ENCODE measurements around the gene SYNGR2.
A peak's percentile ranks its signal among the peaks of the same experiment; 100 is the strongest.

SYNGR2 gene, protein sequence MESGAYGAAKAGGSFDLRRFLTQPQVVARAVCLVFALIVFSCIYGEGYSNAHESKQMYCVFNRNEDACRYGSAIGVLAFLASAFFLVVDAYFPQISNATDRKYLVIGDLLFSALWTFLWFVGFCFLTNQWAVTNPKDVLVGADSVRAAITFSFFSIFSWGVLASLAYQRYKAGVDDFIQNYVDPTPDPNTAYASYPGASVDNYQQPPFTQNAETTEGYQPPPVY

DNA sequence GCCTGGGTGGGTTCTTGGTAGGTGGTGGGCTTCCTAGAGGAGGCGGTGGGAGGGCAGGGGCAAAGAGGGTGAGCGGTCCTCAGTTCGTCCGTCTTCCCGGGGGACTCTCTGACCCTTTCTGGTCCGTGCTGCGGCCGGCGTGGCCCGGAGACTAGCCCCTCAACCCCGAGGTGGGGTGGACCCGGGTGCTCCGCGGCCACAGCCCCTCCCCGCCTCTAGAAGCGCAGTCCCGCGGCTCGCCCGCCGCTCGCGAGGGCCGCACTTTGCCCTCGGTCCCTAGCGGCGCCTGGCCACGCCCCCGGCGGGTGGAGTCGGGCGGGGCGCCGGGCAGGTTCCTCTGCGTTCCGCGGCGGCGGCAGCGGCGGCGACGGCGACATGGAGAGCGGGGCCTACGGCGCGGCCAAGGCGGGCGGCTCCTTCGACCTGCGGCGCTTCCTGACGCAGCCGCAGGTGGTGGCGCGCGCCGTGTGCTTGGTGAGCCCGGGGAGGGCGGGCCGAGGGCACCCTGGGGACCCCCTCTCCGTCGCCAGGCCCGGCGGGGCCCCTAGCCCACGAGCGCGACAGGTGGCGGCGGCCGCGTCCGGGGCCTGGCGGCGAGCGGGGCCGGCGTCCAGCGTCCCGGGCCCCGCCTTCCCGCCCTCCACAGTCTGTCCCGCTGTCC is at the start of gene SYNGR2:
Gene SYNGR2, plus strand, starts transcription at position 340 of the 661 bp plus-strand sequence. Its CDS starts 36 bp downstream, at position 376.
- peak; percentile 76 to 84 (median 82) for DNase-seq (ENCODE audit: low read depth in 3 of 3)

DNA sequence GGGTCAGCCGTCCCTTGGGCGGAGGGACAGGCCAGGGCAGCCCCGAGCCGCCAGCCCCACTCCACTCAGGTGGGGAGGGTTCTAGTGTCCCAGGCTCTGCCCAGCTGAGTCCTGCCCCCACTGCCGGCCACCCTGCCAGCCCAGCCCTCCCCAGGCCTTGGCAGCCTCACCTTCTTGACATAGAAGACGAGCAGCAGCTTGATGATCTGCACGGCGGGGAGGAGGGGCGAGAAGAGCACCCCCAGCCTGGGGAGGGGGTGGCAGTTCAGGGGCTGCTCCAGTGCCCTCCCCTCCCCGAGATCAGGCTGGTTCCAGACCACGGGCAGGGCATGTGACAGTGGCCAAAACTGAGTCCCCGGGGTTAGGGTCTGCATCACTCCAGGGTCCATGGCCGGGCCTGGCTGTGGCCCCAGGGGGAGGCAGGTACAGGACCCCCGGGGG is 49.6 kb upstream of the SYNGR2 start:
- no peak for DNase-seq (ENCODE audit: low read depth in 3 of 3)

DNA sequence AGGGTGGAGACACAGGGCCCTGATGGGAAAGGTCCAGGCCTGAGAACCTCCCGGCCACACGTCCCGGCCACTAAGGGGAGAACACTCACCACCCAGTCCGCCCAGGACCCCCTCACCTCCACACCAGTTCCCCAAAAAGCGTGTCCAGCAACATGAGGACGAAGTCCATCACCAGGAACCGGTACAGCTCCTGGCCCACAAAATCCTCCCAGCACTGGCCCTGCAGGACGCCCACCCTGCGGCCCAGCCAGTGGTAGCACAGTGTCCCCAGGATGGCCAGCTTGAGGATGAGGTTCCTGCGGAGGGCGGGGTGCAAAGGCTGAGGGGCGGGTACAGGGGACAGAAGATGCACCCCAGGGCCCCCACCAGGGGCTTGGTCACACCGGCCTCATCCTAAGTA is 47.8 kb upstream of the SYNGR2 start:
- DNase-seq (ENCODE audit: low read depth in 3 of 3) = no peak

DNA sequence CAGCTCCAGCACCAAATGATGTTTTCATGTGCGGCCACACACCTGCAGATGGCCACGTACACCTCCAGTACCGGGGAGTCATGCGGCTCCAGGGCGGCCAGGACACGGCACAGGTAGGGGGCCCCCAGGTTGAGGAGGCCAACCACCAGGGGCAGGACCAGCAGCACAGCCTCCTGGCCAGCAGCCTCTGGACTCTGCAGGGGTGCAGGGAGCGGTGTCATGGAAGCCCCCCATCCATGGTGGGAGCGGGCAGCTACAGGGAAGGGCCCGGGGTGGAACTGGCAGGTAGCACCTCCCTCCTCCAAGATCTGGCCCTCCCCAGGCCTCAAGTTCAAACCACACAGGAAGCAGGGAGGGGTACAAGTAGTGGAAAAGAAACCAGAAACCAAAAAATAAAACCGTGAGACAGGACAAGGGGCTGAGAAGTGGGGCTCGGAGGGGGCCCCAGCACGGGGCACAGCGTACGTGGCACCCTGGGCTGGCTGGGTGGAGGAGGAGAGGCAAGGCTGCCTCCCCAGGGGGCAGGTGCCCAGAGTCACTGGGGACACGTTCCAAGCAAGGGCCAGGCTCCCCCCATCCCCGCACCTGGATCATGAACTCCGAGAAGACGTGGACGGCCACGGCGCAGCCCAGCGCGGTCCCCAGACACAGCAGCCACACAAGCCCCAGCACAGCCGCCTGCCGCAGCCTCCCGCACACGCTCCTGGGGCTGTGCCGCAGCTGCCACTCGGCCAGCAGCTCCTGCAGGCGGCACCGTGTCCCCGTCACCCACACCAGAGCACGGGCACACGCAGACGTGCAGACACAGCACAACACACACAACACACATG is 47.2 kb upstream of the SYNGR2 start:
- DNase-seq (ENCODE audit: low read depth in 3 of 3) = no peak

DNA sequence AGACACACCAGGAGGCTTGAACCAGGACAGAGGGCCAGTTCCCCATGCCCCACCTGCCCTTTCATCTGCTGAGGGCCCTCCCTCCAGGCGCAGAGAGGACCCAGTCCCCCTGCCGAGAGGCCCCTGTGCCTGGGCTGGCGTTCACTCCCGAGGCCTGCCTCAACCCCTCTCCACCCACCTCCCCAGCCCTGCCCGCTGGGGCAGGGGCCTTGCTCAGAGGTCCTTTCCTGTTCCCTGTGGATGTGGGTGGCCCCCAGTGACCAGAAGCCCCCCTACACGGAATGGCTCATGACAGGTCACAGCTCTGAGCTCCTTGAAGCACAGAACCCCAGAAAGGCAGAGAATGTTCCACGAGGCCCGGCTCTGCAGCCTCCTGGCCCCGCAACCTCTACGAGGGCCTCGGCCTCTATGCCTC is 46.6 kb upstream of the SYNGR2 start:
- no peak for DNase-seq (ENCODE audit: low read depth in 3 of 3)

DNA sequence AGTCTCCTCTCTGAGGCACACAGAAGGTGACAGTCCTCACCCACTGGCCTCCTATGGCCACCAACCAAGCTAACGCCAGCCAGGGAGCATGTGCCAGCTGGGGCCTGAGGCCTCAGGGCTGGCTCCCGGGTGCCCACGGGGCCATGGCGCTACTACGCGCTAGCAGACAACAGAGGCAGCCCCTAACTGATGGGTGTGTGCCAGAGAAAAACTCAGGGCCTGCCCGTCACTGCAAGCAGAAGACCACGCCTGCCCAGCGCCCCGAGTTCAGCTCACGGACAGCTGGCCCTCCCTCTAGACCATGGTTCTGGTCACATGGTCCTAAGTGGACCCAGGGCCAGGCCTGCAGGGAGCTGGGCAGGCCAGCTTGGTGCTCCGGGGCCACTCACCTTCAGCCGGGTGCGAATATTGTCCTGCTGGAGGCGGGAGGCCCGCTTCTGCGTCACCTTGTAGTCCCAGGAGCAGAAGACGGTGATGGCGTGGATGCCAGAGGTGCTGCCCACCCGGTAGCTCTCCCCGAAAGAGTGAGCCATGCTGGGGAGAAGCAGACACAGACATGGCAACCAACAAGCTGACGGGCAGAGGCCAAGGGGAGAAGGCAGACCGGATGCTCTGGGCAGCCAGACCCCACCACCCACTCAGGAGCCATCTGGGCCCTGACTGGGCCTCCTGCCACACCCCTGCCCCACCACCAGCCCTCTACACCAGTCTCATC is 46.0 kb upstream of the SYNGR2 start:
- no peak for DNase-seq (ENCODE audit: low read depth in 3 of 3)

DNA sequence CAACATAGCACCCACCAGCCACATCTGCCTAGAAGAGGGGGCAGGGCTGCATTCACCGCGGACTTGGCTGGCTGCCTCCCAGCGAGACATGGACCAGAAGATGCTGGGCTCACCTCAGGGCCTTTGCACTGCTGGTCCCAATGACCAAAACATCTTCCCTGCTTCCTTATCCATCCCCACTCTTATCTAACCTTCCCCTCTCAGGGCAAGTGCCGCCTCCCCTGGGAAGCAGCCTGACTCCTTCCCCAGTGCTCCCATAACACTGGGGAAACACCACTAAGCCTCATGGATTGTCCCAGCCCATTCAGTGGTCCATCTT is 45.5 kb upstream of the SYNGR2 start:
- no peak for DNase-seq (ENCODE audit: low read depth in 3 of 3)

DNA sequence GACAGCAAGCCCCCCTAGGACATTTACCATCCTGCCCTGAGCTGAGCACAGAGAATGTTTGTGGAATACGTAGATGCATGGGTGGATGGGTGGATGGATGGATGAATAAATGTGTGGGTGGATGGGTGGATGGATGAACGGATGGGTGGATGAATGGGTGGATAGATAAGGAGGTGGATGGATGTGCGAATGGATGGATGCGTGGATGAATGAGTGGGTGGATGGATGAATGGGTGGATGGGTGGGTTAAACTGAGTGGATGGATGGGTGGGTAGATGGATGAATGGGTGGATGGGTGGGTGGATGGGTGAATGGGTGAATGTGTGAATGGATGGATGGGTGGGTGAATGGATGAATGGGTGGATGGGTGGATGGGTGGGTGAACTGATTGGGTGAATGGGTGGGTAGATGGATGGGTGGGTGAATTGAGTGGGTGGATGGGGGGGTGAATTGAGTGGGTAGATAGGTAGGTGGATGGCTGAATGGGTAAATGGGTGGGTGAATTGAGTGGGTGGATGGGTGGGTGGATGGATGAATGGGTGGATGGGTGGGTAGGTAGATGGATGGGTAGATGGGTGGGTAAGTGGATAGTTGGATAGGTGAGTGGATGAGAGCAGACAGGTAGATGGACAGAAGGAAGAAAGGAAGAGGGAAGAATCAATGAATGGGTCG is 45.0 kb upstream of the SYNGR2 start:
- DNase-seq (ENCODE audit: low read depth in 3 of 3) = no peak

DNA sequence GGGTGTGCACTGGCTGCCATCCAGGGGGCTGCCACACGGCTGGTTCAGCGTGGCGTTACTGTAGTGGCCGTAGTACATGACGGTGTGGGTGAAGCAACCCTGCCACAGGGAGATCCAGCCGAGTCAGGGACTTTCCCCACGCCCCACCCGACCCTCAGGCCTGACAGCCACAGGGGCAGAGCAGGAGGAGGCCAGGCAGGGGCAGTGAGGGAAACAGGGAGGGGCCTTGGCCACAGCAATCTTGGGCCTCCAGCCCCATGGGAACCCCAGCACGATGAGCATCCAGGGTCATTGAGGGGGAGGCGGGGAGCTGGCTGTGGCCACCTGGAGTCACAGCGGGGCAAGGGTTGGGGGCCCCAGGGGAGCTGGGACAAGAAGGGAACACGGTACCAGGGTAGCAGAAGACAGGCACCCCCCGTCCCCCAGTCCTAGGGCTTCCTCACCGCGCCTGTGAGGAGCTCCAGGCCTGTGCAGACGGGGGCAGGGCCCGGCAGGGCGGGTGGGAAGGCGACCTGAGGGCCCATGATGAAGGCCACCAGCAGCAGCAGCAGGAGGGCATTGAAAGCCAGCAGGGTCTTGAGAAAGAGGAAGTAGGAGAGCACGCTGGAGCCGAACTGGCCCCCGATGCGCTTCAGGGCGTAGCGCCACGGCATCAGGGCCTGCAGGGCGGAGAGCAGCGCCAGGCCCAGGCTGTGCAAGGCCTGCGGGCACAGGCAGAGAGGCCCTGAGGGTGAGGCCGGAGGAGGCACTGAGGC is 44.1 kb upstream of the SYNGR2 start:
- DNase-seq (ENCODE audit: low read depth in 3 of 3) = no peak

DNA sequence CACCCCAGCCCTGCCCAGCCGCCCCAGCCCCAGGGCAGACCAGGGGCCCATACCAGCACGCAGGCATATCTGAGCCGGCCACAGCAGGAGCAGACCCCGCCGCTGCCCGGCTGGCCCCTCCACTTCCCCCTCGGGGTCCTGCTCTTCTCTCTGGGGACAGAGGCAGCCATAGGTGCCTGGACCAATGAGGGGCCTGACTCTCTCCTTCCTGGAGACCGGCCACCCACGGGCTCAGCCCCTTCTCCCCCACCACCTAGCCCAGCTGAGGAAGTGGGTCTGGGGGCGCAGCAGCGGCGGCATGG is 43.6 kb upstream of the SYNGR2 start:
- no peak for DNase-seq (ENCODE audit: low read depth in 3 of 3)

DNA sequence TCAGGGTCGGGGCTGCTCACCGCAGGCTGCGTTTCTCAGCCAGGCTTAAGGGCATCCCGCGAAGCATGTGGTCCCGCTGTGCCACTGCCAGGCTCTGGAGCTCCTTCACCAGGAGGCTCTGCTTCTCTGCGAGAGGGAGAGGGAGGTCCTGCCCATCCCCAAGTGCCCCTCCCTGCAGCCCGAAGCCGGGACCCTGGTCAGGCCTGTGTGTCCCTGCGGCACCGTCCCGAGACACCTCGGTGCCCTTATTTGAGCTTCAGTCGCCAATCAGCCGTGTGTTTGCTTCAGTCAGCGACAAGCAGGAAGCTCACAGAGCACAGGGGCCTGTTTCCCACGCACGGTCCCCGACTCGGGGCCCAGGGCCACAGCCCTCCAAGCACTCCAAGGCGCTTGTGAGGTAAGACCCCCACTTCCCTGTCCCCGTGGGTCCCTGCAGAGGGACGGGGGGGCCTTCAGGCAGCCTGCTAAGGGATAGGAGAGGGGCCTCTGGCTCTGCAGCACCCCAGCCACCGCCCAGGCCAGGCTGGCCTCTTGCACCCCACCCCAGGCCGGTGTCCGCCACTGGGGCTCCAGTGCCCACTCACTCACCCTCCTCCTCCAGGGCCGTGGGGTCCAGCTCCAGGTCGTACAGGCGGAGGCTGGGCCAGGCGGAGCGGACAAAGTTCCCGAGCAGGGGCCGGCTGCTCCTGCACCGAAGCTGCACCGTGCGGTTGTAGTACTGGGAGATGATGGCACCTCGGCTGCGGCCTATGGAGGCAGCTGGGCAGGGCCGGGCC is 43.1 kb upstream of the SYNGR2 start:
- no peak for DNase-seq (ENCODE audit: low read depth in 3 of 3)

DNA sequence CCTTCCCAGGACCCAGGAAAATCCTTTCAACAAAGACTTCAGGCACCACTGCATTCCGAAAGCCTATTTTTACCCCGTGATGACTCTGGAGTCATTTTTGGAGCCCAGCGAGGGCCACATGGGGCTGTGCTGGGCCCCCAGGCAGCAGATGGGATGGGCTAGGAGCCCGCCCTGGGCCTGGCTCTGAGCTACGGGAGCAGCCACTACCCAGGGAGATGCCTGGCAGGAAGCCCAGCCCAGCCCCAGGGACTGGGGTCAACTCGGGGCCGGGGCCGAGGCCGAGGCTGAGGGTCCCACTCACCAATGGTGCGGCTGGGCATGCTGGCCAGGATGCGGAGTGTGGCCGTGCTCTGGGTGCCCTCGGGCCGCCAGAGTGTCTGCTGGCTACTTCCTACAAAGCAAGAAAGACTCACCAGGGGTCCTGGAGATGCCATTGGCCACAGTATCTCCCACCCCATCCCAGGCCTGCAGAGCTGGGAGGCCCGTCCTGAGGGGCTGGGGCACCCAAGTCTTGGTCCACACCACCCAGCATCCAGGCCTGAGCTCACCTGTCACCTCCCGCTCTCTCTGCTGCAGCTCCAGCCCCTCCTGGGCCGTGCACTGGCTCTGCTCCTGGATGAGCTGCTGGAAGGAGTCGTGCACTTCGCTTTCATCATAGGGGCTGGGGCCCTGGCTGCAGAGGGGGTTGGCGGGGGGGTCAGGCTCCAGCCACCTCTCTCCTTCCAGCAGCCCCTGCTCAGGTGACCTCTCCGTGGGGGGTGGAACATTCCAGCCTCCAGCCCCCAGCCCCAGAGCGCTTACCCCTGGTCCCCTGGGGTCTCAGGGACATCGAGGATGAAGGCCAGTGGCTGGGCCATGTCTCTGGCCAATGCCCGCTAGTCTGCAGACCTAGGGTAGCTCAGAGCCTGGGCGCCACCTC is 42.1 kb upstream of the SYNGR2 start:
- DNase-seq (ENCODE audit: low read depth in 3 of 3) = no peak

DNA sequence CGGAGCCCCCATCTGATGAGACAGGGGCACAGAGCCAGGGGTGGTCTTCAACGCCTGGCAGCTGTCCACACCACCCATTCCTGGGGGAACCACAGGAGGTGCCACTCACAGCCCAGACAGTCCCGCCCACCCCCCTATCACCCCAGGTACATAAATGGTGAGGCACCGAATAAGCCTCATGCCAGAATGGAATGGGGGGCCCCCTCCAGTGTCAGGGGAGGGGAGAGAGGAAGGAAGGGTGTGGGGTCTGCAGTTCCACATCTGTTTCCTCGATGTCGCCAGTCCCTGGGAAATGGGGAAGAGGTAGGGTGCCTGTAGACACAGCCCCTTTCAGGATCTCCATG is 41.5 kb upstream of the SYNGR2 start:
- DNase-seq (ENCODE audit: low read depth in 3 of 3) = no peak

DNA sequence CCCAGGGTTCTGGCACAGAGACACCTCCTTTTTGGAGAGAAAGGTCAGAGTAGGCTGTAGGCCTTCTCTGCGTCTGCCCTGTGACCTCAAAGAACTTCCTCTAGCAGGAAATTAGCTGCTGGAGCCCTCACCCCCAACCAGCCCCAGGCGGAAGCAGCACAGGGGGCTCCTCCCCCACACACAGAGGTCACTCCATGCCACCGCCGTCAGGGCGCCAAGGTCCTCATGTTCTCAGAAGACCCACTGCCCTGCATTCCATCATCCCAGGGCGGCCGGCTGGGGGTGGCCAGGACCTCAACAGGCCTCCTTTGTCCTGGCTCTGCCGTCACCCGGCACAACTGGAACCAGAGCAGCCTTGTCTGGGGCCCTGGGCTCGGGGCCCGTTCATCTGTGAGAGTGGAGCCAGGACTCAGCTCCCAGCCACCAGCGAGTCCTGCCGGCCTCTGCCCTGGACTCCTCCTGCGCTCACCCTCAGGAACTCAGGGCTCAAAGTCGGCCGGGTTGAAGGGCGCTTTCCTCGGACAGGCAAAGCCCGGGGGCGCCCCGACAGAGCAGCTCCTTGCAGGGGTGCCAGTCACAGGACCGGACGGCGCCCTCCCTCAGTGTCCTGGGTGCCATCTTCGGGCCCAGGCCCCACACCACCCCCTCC is 41.0 kb upstream of the SYNGR2 start:
- no peak for DNase-seq (ENCODE audit: low read depth in 3 of 3)

DNA sequence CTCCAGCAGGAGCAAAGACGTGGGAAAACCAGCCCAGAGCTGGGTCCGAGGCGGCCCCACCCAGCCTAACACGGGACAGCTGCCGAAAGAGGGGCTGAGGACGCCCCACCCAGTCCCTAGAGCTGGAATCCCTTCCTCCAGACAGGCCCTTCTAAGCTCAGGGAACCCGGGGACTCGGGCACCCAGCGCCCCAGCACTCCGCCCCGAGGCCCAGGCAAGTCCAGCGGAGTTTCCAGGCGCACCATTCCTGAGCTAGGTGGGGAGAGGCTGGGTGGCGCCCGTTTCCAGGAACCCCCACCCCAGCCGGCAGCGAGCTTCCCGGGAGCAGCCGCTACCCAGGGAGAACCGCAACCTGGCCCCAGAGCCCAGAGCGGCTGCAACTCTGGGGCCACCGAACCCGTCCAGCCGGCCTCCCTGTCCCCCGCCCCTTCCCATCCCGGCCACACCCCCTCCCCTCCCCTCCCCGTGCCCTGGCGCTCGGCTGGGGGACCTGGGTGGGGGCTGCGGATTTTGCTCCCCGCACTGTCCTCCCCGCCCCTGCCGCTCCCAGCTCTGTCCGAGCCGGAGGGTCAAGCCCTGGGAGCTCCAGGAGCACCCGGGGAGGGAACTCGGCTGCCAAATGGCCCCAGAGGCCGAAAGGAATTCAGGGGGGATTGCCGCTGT is 40.4 kb upstream of the SYNGR2 start:
- DNase-seq (ENCODE audit: low read depth in 3 of 3) = no peak

DNA sequence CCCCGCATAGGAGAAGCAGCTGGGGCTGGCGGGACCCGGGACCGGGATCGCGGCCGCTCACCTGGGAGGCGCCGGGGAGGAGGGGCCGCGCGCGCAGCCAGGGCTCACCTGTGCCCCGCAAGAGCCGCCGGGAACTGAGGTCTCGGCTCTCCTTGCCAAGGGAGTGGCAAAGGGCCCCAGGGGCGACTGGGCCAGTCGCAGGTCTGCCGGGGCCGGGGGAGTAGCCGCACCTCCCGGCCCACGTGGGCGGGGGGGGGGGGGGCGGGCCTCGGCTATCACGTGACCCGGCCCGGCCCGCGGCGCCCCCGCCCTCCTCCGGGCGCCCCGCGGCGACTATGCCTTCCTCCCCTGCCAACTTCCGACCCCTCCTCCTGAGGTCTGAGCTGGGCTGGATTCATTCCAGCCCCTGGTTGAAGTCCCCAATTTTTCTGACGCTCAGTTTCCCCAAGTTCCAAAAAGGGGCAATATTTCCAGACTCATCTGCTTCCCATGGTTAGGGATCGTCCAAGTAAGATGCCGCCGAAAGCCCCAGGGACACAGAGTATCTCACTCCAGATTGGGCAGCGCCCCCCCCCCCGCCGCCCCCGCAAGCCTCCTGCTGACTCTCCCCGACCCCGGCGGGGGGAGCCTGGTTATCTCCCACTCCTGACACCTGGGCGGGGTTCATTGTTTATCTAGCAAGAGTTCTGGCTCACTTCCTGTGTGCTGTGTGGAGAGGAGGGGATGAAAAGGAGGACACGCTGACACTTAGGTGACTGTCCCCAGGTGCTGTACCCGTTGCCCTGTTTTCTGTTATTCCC is 39.6 kb upstream of the SYNGR2 start, which contains the start of gene TMC6:
Gene TMC6, minus strand, starts transcription at position 205 of the 800 bp plus-strand sequence. CDS start 1,923 bp downstream, outside the sequence.
- DNase-seq (ENCODE audit: low read depth in 3 of 3) = no peak

DNA sequence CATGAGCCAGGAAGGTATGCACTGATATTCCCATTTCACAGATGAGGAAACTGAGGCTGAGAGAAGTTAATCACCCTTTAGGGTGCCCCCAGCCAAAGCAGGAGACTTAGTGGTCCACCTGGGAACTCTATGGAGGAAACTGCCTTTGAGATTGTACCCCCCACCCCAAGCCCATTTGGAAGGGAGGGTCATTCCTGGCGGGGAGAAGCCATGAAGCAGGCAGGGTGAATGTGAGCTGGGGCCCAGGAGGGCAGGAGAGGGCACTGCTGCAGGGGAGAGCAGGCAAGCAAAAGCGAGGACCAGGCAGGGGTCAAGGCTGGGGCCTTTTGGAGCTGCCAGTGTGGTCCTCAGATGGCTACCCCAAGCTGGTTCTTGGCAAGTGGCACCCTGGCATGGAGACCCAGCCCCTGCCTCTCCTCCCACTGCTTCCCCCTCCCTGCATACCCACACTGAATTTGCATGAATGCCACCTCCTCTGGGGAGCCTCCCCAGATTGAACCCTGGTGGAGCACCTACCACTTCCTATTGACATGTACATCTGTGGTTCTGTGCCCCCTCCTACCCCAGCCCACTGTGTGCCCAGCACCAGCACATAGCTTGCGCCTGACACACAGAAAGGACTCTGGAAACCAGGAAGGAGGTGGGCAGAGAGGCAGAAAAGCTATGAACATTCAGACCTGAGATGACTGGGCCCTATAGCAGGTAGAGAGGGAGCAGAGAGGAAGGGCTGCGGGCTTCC is 38.9 kb upstream of the SYNGR2 start:
- DNase-seq (ENCODE audit: low read depth in 3 of 3) = no peak
